ENCODE results near the gene MICALL1. TPM values are rescaled to one million over a fixed set of nuclear protein-coding genes. Genes with fewer than 3 reads are reported as not detected.

MICALL1 gene
- total and polyA plus RNA-seq, 8 donors: 15.0 to 36.8 (median 24.8) TPM

DNA sequence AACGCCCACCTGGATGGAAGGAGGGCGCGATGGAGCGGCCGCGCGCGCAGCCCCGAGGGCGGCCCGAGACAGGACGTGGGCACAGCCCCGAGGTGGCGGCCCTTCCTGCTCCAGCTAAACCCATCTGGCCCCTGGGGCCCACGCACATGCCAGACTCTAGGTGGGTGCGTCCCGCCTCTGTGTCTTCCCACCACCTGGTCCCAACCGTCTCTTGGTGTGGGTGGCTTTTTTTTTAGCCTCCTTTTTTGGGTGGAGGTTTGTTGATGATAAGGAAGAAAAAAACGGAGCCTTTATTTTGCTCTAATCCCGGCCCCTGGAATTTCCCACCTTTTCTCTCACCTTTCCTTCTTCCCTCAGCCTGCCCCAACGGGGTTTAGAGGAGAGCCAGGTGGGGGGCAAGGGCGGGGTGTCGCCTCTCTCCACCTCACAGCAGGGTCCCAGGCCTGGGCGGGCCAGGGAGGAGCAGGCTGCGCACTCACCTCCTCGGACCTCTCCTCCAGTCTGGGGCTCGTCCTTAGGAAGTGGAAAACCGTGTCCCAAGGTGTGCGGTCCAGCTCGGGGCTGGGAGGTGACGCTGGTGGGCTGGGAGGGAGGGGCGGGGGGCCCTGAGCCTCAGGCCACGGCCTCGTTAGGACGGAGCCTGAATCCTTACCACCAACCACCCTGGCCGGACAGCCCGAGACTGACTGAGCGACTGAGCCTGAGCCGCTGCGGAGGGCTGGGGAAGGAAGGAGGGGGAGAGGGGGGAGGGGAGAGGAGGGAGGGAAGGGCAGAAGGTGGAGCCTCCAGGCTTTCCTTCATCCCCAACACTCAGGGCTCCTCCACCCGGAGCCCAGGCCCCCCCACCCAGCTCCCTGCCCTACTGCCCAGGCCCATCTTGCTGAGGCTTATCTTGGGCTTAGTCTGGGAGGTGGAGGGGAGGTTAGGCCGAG lies 78.0 kb downstream of the MICALL1 start, which contains the start of gene SOX10:
Gene SOX10 (minus strand): TSS at position 696 of the 932 bp plus-strand sequence. CDS start 771 bp downstream, outside the sequence.
- Histone ChIP-seq H3K4me1 (no peaks in the 10 kb centered on the region), H3K4me3 (no peak within 1 kb of the TSS), H3K27ac (no peak within 1 kb of the TSS), H3K9me3 (no peaks in the 10 kb centered on the region), H3K27me3 (no peaks in the 10 kb centered on the region), H3K36me3 (no peaks in the 10 kb centered on the region)
- TF ChIP-seq, protein P1, sequence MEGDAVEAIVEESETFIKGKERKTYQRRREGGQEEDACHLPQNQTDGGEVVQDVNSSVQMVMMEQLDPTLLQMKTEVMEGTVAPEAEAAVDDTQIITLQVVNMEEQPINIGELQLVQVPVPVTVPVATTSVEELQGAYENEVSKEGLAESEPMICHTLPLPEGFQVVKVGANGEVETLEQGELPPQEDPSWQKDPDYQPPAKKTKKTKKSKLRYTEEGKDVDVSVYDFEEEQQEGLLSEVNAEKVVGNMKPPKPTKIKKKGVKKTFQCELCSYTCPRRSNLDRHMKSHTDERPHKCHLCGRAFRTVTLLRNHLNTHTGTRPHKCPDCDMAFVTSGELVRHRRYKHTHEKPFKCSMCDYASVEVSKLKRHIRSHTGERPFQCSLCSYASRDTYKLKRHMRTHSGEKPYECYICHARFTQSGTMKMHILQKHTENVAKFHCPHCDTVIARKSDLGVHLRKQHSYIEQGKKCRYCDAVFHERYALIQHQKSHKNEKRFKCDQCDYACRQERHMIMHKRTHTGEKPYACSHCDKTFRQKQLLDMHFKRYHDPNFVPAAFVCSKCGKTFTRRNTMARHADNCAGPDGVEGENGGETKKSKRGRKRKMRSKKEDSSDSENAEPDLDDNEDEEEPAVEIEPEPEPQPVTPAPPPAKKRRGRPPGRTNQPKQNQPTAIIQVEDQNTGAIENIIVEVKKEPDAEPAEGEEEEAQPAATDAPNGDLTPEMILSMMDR (IDR thresholded peaks at IDR 0.05): no peak
- intact Hi-C loops (cut with DNase I): no loop called here
- DNase-seq: no peak
- ATAC-seq: no peak

DNA sequence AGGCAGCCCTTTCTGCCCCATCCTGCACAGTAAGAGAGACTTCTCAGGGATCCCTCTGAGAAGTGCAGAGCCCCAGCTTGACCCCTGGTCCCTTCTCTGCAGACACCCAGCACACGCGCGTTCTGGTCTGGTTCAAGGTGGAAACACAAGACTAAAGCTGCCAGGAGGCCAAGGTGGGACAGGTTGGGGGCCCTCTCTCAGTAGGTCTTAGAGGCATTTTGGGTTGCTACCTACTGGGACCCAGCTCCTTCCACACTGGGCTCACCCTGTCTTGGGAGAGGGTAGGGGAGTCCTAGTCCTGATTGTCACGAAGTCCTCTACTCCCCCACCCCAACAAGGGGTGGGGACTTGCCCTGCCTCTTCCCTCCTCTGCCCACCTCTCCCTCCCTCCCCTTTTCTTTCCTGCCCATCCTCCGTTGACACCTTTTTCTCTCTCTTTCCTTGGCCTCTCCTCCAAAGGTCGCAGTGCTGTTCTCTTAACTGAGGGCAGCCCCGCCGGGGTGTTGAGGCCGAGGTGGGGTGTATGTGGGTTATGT lies 79.0 kb downstream of the MICALL1 start:
- intact Hi-C loops (cut with DNase I): no loop called here
- no peak overlapping the region for H3K4me3 ChIP-seq
- DNase-seq (no peak), ATAC-seq (no peak)
- no peak overlapping the region for H3K27ac ChIP-seq
- no peaks in the 10 kb centered on the region for H3K9me3 ChIP-seq
- H3K4me1 ChIP-seq: no peaks in the 10 kb centered on the region
- H3K27me3 ChIP-seq: no peaks in the 10 kb centered on the region
- H3K36me3 ChIP-seq: no peaks in the 10 kb centered on the region
- TF ChIP-seq, protein P1 (IDR thresholded peaks at IDR 0.05): no peak

DNA sequence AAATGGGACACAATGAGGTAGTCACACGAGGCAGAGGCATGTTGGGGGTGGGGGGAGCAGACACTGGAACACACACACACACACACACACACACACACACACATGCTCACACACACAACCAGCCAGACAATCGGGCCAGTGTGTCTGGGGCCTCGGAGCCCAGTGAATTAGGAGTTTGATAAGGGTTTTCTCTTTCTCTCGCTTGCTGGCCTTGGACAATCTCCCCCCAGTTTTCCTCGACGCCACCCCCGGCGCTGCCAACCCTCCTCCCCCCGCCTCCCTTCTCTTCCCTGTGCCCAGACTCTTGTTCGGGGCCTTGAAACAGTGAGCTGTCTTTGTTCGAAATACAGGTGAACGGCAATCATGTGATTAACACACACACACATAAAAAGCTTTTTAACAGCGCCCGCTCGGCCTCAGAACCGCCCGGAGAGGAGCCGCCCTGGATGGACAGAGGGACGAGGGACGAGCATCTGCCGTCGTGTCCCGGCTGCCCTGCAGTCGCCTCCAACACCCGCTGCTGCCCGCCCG lies 79.7 kb downstream of the MICALL1 start:
- intact Hi-C loops (cut with DNase I): no loop called here
- no peak for DNase-seq
- TF ChIP-seq, protein P1 (IDR thresholded peaks at IDR 0.05): no peak
- H3K4me3 ChIP-seq: no peak overlapping the region
- H3K27me3 ChIP-seq: no peaks in the 10 kb centered on the region
- H3K27ac ChIP-seq: no peak overlapping the region
- no peak for ATAC-seq
- no peaks in the 10 kb centered on the region for H3K36me3 ChIP-seq
- H3K9me3 ChIP-seq: no peaks in the 10 kb centered on the region
- H3K4me1 ChIP-seq: no peaks in the 10 kb centered on the region

DNA sequence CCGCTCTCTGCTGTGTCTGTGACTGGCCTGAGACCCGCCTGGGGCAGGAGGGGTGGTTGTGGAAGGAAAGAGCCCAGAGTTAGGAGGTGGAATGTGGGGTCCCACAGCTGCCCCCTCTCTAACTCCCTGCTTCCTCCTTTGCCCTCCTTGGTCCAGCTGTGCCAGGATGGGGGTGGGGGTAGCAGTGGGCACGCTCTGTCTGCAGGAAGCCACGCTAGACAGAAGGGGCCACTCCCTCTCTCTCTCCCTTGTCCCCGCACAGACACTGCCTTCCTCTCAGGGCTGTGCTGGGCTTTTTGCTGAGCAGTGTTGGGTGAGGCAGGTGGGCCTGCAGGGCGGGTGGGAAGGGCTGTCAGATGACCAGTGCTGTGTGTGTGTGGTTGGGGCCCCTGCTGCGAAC lies 80.3 kb downstream of the MICALL1 start:
- Histone ChIP-seq H3K4me1 (no peaks in the 10 kb centered on the region), H3K4me3 (no peak overlapping the region), H3K9me3 (no peaks in the 10 kb centered on the region), H3K27me3 (no peaks in the 10 kb centered on the region), H3K27ac (no peak overlapping the region), H3K36me3 (no peaks in the 10 kb centered on the region)
- DNase-seq (no peak), ATAC-seq (no peak)
- TF ChIP-seq, protein P1 (IDR thresholded peaks at IDR 0.05): no peak
- intact Hi-C loops (cut with DNase I): no loop called here
